HG03558 (cell line): ENCODE measurements around the gene FKTN.

Experiments used
- ATAC-seq: cut with Tn5 transposase; IDR thresholded peaks from one replicate; pipeline ENCODE4 v1.9.1; 2021; ENCODE audit warnings: moderate number of reproducible peaks; ENCODE audit not compliant: unreplicated experiment; ENCODE audit errors: extremely low read depth

The FKTN gene

GRCh38 chr9:105673850-105674387, 116.0 kb downstream of the FKTN start:
- ATAC-seq: no peak

- no peak for ATAC-seq
These were observed 118.5 kb downstream of the FKTN start for GRCh38 chr9:105676351-105676923.

GRCh38 chr9:105678163-105678562, 120.2 kb downstream of the FKTN start:
- no peak for ATAC-seq

GRCh38 chr9:105678781-105679180, 120.8 kb downstream of the FKTN start:
- no peak for ATAC-seq

GRCh38 chr9:105679257-105680022, 121.5 kb downstream of the FKTN start:
- ATAC-seq: no peak

- no peak for ATAC-seq
These were observed 123.4 kb downstream of the FKTN start for GRCh38 chr9:105681313-105681712.

- ATAC-seq: no peak
These were observed 123.8 kb downstream of the FKTN start for GRCh38 chr9:105681724-105682123.

- no peak for ATAC-seq
These were observed 125.9 kb downstream of the FKTN start for GRCh38 chr9:105683688-105684275.

GRCh38 chr9:105686936-105687335, 129.0 kb downstream of the FKTN start:
- no peak for ATAC-seq
